Activated naive CD8-positive, alpha-beta T cell treated with anti-CD3 and anti-CD28 coated beads for 36 hours (primary cell): ENCODE results near the gene NTN3. TPM values are rescaled to one million over a fixed set of nuclear protein-coding genes. Genes with fewer than 3 reads are reported as not detected.

Source experiments
- DNase-seq: peaks from one replicate; pipeline ENCODE4 v3.0.0; 2021
- H3K27ac Mint-ChIP-seq: one replicate; pipeline ENCODE4 v1.8.0; 2022; ENCODE audit warnings: mild to moderate bottlenecking, moderate library complexity, mixed read lengths
- H3K27me3 Mint-ChIP-seq: one replicate; pipeline ENCODE4 v1.8.0; 2022; ENCODE audit warnings: mild to moderate bottlenecking, mixed read lengths
- H3K36me3 Mint-ChIP-seq: one replicate; pipeline ENCODE4 v1.8.0; 2021; ENCODE audit warnings: mild to moderate bottlenecking, mixed read lengths
- H3K4me1 Mint-ChIP-seq: one replicate; pipeline ENCODE4 v1.8.0; 2021; ENCODE audit warnings: mixed read lengths
- H3K4me3 Mint-ChIP-seq: one replicate; pipeline ENCODE4 v1.8.0; 2022; ENCODE audit warnings: mild to moderate bottlenecking, moderate library complexity, mixed read lengths
- H3K9me3 Mint-ChIP-seq: one replicate; pipeline ENCODE4 v1.8.0; 2022; ENCODE audit warnings: mixed read lengths
- total RNA-seq, 2 experiments: library from RNA; stranded (reverse); gene quantifications; one replicate each; pipeline ENCODE4 v1.2.3, GENCODE V29; 2021

NTN3 gene
- not detected for total RNA-seq

GRCh38 chr16:2471016-2471652 lies at the start of gene NTN3:
NTN3 (plus strand) TSS chr16:2471297; CDS start chr16:2471702, 405 bp downstream.
- no peak within 1 kb of the TSS for H3K4me3 Mint-ChIP-seq
- no peaks in the 10 kb centered on the region for H3K36me3 Mint-ChIP-seq

GRCh38 chr16:2422123-2422867 lies 48.8 kb upstream of the NTN3 start:
- Mint-ChIP-seq H3K9me3 (no peaks in the 10 kb centered on the region), H3K4me1 (peaks cover 5% of the 10 kb centered on the region), H3K36me3 (no peaks in the 10 kb centered on the region), H3K27ac (no peak overlapping the region), H3K27me3 (no peaks in the 10 kb centered on the region), H3K4me3 (no peak overlapping the region)
- no peak for DNase-seq

More at GRCh38 chr16:2471016-2471652, at the start of gene NTN3:
- Mint-ChIP-seq H3K27me3 (peaks cover 41% of the 10 kb centered on the region), H3K9me3 (no peaks in the 10 kb centered on the region), H3K4me1 (peaks cover 18% of the 10 kb centered on the region), H3K27ac (no peak within 1 kb of the TSS)
- DNase-seq: peak; percentile 36

- Mint-ChIP-seq H3K27ac (no peak overlapping the region), H3K9me3 (no peaks in the 10 kb centered on the region), H3K36me3 (no peaks in the 10 kb centered on the region), H3K27me3 (no peaks in the 10 kb centered on the region), H3K4me1 (peaks cover 10% of the 10 kb centered on the region), H3K4me3 (no peak overlapping the region)
- no peak for DNase-seq
These were observed 46.8 kb upstream of the NTN3 start for GRCh38 chr16:2424061-2425007.

- Mint-ChIP-seq H3K27ac (no peak overlapping the region), H3K4me1 (peaks cover 12% of the 10 kb centered on the region), H3K27me3 (no peaks in the 10 kb centered on the region), H3K9me3 (no peaks in the 10 kb centered on the region), H3K36me3 (peaks cover 2% of the 10 kb centered on the region), H3K4me3 (no peak overlapping the region)
- DNase-seq: no peak
These were observed 46.0 kb upstream of the NTN3 start for GRCh38 chr16:2425008-2425518.

- no peaks in the 10 kb centered on the region for H3K9me3 Mint-ChIP-seq
- no peak overlapping the region for H3K27ac Mint-ChIP-seq
- no peak overlapping the region for H3K4me3 Mint-ChIP-seq
- peaks cover 11% of the 10 kb centered on the region for H3K36me3 Mint-ChIP-seq
- peaks cover 18% of the 10 kb centered on the region for H3K4me1 Mint-ChIP-seq
- no peaks in the 10 kb centered on the region for H3K27me3 Mint-ChIP-seq
- no peak for DNase-seq
These were observed 45.2 kb upstream of the NTN3 start for GRCh38 chr16:2425825-2426430.

- Mint-ChIP-seq H3K4me3 (no peak overlapping the region), H3K9me3 (no peaks in the 10 kb centered on the region), H3K4me1 (peaks cover 18% of the 10 kb centered on the region), H3K27ac (no peak overlapping the region), H3K27me3 (no peaks in the 10 kb centered on the region), H3K36me3 (peaks cover 15% of the 10 kb centered on the region)
- DNase-seq: no peak
These were observed 44.1 kb upstream of the NTN3 start for GRCh38 chr16:2426941-2427361.

GRCh38 chr16:2427526-2427925 lies 43.6 kb upstream of the NTN3 start:
- H3K9me3 Mint-ChIP-seq: no peaks in the 10 kb centered on the region
- H3K27ac Mint-ChIP-seq: no peak overlapping the region
- H3K4me1 Mint-ChIP-seq: peaks cover 17% of the 10 kb centered on the region
- peaks cover 17% of the 10 kb centered on the region for H3K36me3 Mint-ChIP-seq
- no peaks in the 10 kb centered on the region for H3K27me3 Mint-ChIP-seq
- H3K4me3 Mint-ChIP-seq: no peak overlapping the region
- no peak for DNase-seq

- Mint-ChIP-seq H3K36me3 (peaks cover 23% of the 10 kb centered on the region), H3K4me1 (peaks cover 15% of the 10 kb centered on the region), H3K9me3 (no peaks in the 10 kb centered on the region), H3K27me3 (no peaks in the 10 kb centered on the region), H3K27ac (peak overlapping the region; percentile 68), H3K4me3 (peak overlapping the region; percentile 79)
- DNase-seq: no peak
These were observed 42.9 kb upstream of the NTN3 start for GRCh38 chr16:2428051-2428783.

- H3K4me1 Mint-ChIP-seq: peaks cover 13% of the 10 kb centered on the region
- H3K4me3 Mint-ChIP-seq: peak overlapping the region; percentile 79
- H3K27me3 Mint-ChIP-seq: no peaks in the 10 kb centered on the region
- peaks cover 27% of the 10 kb centered on the region for H3K36me3 Mint-ChIP-seq
- DNase-seq: no peak
- H3K9me3 Mint-ChIP-seq: no peaks in the 10 kb centered on the region
- no peak overlapping the region for H3K27ac Mint-ChIP-seq
These were observed 42.4 kb upstream of the NTN3 start for GRCh38 chr16:2428784-2429033.

- H3K36me3 Mint-ChIP-seq: peaks cover 29% of the 10 kb centered on the region
- peak; percentile 95 for DNase-seq
- H3K27me3 Mint-ChIP-seq: no peaks in the 10 kb centered on the region
- H3K4me3 Mint-ChIP-seq: peak within 1 kb of the TSS; percentile 93
- peaks cover 13% of the 10 kb centered on the region for H3K4me1 Mint-ChIP-seq
- peak within 1 kb of the TSS; percentile 68 for H3K27ac Mint-ChIP-seq
- H3K9me3 Mint-ChIP-seq: no peaks in the 10 kb centered on the region
These were observed 41.9 kb upstream of the NTN3 start, which contains the start of gene CCNF for GRCh38 chr16:2429034-2429770. CCNF (plus strand) TSS chr16:2429447; CDS start chr16:2429482, 35 bp downstream.

GRCh38 chr16:2429771-2430663 lies 41.1 kb upstream of the NTN3 start:
- H3K4me1 Mint-ChIP-seq: peaks cover 13% of the 10 kb centered on the region
- no peaks in the 10 kb centered on the region for H3K27me3 Mint-ChIP-seq
- no peak for DNase-seq
- no peak overlapping the region for H3K27ac Mint-ChIP-seq
- peaks cover 33% of the 10 kb centered on the region for H3K36me3 Mint-ChIP-seq
- no peaks in the 10 kb centered on the region for H3K9me3 Mint-ChIP-seq
- peak overlapping the region; percentile 93 for H3K4me3 Mint-ChIP-seq

- no peak for DNase-seq
- Mint-ChIP-seq H3K4me1 (peaks cover 13% of the 10 kb centered on the region), H3K36me3 (peaks cover 38% of the 10 kb centered on the region), H3K27ac (no peak overlapping the region), H3K4me3 (no peak overlapping the region), H3K27me3 (no peaks in the 10 kb centered on the region), H3K9me3 (no peaks in the 10 kb centered on the region)
These were observed 38.8 kb upstream of the NTN3 start for GRCh38 chr16:2432286-2432685.
